MM.1S (cell line): ENCODE data around the gene SLC15A2.
A peak's percentile ranks its signal among the peaks of the same experiment; 100 is the strongest.
"Not testable (repeated sequence)": the region's sequence is repeated elsewhere in the genome, so short reads cannot be mapped to it uniquely, and the experiment has no call there.

Experiments
- DNase-seq: peaks from one replicate; pipeline ENCODE4 v3.0.0-alpha.2; 2015
- H2AFZ ChIP-seq: fragments of 300-600 bp; sonication (generic); 2 replicates; pipeline ENCODE4 v1.6.0; 2016; ENCODE audit warnings: antibody characterized with exemption, low read length
- H3F3A ChIP-seq: fragments of 300-600 bp; sonication (generic); 2 replicates; pipeline ENCODE4 v1.6.1; 2016; ENCODE audit warnings: mild to moderate bottlenecking, antibody characterized with exemption, low read length, moderate library complexity, mixed read lengths; ENCODE audit not compliant: insufficient read depth
- H3K27ac ChIP-seq: fragments of 300-600 bp; sonication (generic); 2 replicates; pipeline ENCODE4 v1.5.1; 2016; ENCODE audit warnings: mild to moderate bottlenecking, low read length
- H3K27me3 ChIP-seq: fragments of 300-600 bp; sonication (generic); replicated peaks from 2 replicates; pipeline ENCODE4 v1.6.0; 2016; ENCODE audit warnings: low read length; ENCODE audit not compliant: insufficient read depth
- H3K36me3 ChIP-seq: fragments of 300-600 bp; sonication (generic); replicated peaks from 2 replicates; pipeline ENCODE4 v1.6.1; 2016; ENCODE audit warnings: mild to moderate bottlenecking, low read length, mixed read lengths; ENCODE audit not compliant: insufficient read depth
- H3K4me1 ChIP-seq: fragments of 300-600 bp; sonication (generic); 2 replicates; pipeline ENCODE4 v1.6.1; 2016; ENCODE audit warnings: low read length, mixed read lengths
- H3K4me2 ChIP-seq: fragments of 300-600 bp; sonication (generic); 2 replicates; pipeline ENCODE4 v1.6.0; 2016; ENCODE audit warnings: low read depth, low read length
- H3K4me3 ChIP-seq: fragments of 300-600 bp; sonication (generic); 2 replicates; pipeline ENCODE4 v1.5.1; 2016; ENCODE audit warnings: low read length, mixed read lengths
- H3K79me2 ChIP-seq: fragments of 300-600 bp; sonication (generic); 2 replicates; pipeline ENCODE4 v1.6.1; 2016; ENCODE audit warnings: mixed run types, low read length, mixed read lengths
- H3K9ac ChIP-seq: fragments of 300-600 bp; sonication (generic); 2 replicates; pipeline ENCODE4 v1.6.1; 2016; ENCODE audit warnings: low read length, mixed read lengths
- H3K9me2 ChIP-seq: fragments of 300-600 bp; sonication (generic); replicated peaks from 2 replicates; pipeline ENCODE4 v1.6.1; 2016; ENCODE audit warnings: mild to moderate bottlenecking, low read length, mixed read lengths; ENCODE audit not compliant: insufficient read depth
- H3K9me3 ChIP-seq: fragments of 300-600 bp; sonication (generic); replicated peaks from 2 replicates; pipeline ENCODE4 v1.6.1; 2016; ENCODE audit warnings: mild to moderate bottlenecking, low read length, mixed read lengths; ENCODE audit not compliant: insufficient read depth
- H4K20me1 ChIP-seq: fragments of 300-600 bp; sonication (generic); 2 replicates; pipeline ENCODE4 v1.6.1; 2016; ENCODE audit warnings: mild to moderate bottlenecking, low read length, moderate library complexity, mixed read lengths; ENCODE audit not compliant: insufficient read depth
- CTCF ChIP-seq: fragments of 300-600 bp; sonication (generic); IDR thresholded peaks from 2 replicates; pipeline ENCODE4 v1.5.1; 2016; ENCODE audit warnings: antibody characterized with exemption, low read length, mixed read lengths
- EZH2 ChIP-seq: fragments of 300-600 bp; sonication (generic); optimal IDR thresholded peaks from 2 replicates; pipeline ENCODE3; 2017; ENCODE audit warnings: low read depth, mild to moderate bottlenecking, antibody characterized with exemption, low read length, mixed read lengths
- EZH2phosphoT487 ChIP-seq: fragments of 300-600 bp; sonication (generic); IDR thresholded peaks from 2 replicates; pipeline ENCODE4 v1.6.1; 2018; ENCODE audit warnings: antibody characterized with exemption, low read length

SLC15A2 gene

GRCh38 chr3:121855555-121855954, 38.6 kb upstream of the SLC15A2 start:
- Histone ChIP-seq H3K27ac (no peak overlapping the region), H3K79me2 (peaks cover 80% of the 10 kb centered on the region), H3K4me2 (no peak overlapping the region), H3K9me3 (no peaks in the 10 kb centered on the region), H3K36me3 (peaks cover 9% of the 10 kb centered on the region; the same call in 1 of the 2 replicates), H4K20me1 (no peaks in the 10 kb centered on the region; the same call in 1 of the 2 replicates), H3K9ac (no peak overlapping the region), H3K4me1 (no peaks in the 10 kb centered on the region), H3K4me3 (no peak overlapping the region), H3F3A (no peaks in the 10 kb centered on the region), H3K27me3 (no peaks in the 10 kb centered on the region), H2AFZ (no peak overlapping the region), H3K9me2 (no peaks in the 10 kb centered on the region)
- no peak for DNase-seq
- TF ChIP-seq EZH2phosphoT487 (no peak), CTCF (peak; percentile 19), EZH2 (no peak)

GRCh38 chr3:121857778-121858177, 36.4 kb upstream of the SLC15A2 start:
- H3K9me3 ChIP-seq, H3K9me2 ChIP-seq, H4K20me1 ChIP-seq, H3K27me3 ChIP-seq, H3K27ac ChIP-seq, H3K9ac ChIP-seq, DNase-seq, H3K4me2 ChIP-seq, H2AFZ ChIP-seq, H3K36me3 ChIP-seq, H3K4me3 ChIP-seq, H3F3A ChIP-seq, H3K4me1 ChIP-seq: not testable (repeated sequence)
- H3K79me2 ChIP-seq, result peaks cover 65% of the 10 kb centered on the region

- H3K4me1 ChIP-seq, H3K9ac ChIP-seq, DNase-seq, H3K36me3 ChIP-seq, H3K27me3 ChIP-seq, H2AFZ ChIP-seq, H3F3A ChIP-seq, H3K9me3 ChIP-seq, H3K4me2 ChIP-seq, H4K20me1 ChIP-seq, H3K27ac ChIP-seq, H3K9me2 ChIP-seq, H3K4me3 ChIP-seq: not testable (repeated sequence)
- peaks cover 50% of the 10 kb centered on the region for H3K79me2 ChIP-seq
Observed at GRCh38 chr3:121863247-121863646, 31.0 kb upstream of the SLC15A2 start.

GRCh38 chr3:121863801-121864200, 30.4 kb upstream of the SLC15A2 start:
- H3K4me1 ChIP-seq, result no peaks in the 10 kb centered on the region
- no peak overlapping the region for H3K4me3 ChIP-seq
- H3F3A ChIP-seq, result no peaks in the 10 kb centered on the region
- no peaks in the 10 kb centered on the region for H3K9me3 ChIP-seq
- H3K27ac ChIP-seq, result no peak overlapping the region
- H3K4me2 ChIP-seq, result no peak overlapping the region
- no peaks in the 10 kb centered on the region for H4K20me1 ChIP-seq
- H3K27me3 ChIP-seq, result no peaks in the 10 kb centered on the region
- TF ChIP-seq CTCF (no peak), EZH2 (no peak), EZH2phosphoT487 (no peak)
- no peak overlapping the region for H2AFZ ChIP-seq
- no peak for DNase-seq
- H3K9ac ChIP-seq, result no peak overlapping the region
- H3K9me2 ChIP-seq, result no peaks in the 10 kb centered on the region
- peaks cover 5% of the 10 kb centered on the region; the same call in 1 of the 2 replicates for H3K36me3 ChIP-seq
- H3K79me2 ChIP-seq, result peaks cover 45% of the 10 kb centered on the region
